ENCODE measurements around the gene RECK.
"Not testable (repeated sequence)": the region's sequence is repeated elsewhere in the genome, so short reads cannot be mapped to it uniquely, and the experiment has no call there.

RECK gene

DNA sequence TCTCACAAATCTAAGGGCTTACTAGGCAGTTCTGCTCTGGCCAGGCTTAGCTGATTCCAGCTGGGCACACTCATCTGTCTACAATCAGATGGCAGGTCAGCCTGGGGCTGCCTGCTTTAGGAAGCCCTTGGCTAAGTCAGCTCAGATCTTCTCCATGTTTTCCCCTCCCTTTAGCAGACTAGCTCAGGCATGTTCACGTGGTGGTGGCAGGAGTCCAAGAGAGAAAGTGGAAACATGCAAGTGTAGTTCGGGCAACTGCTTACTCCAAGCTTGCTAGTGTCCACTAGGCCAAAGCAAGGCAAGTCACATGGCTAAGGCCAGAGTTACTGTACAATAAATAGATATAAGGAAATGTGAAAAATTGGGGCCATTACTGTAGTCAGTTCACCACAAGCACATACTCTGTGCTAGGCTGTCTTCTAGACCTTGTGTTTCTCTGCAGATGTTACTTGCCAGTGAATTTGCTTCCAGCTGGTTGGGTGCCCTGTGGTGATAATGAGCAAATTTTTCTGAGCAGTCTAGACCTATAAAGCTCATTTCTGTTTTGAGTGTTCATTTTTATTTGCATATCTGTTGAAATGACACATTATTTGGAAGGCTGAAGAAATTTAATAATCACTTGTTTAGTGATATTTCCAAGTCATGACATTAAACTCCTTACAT is 38.3 kb downstream of the RECK start:
- DNase-seq, result no peak

DNA sequence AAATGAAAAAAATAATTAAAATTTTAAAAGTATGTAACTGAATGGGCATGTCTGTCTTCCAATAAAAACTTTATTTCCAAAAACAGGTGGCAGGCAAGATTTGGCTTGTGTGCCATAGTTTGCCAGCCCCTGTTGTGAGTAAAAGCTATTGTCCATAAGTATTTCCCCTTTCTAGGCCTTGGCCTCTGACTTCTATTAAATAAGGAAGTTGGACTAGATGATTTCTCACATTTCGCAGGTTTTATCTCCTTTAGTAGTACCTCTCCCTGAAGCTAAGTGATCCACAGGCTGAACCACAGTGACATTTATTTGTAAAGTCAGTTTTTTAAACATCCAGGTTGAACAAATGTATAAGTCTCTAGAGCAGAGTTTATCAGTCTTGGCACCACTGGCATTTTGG is 41.3 kb downstream of the RECK start:
- DNase-seq, result no peak

DNA sequence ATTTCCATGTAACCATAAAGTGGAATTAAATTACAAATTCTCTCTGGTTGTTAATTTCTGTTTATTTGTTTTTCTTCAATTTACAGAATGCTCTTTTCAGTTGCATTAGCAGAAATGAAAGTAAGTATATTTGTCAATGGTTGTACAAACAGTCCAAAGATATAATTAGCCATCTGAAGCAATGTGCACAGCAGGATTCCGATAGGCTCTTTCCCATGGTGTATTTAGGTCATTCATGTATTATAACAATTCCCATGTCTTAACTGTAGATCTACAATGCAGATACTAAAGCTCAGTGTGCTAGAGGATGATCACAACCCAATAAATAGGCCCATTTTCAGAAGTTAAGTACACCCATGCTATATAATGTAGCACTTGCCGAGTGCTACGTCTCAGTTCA is 43.8 kb downstream of the RECK start:
- DNase-seq, result no peak

DNA sequence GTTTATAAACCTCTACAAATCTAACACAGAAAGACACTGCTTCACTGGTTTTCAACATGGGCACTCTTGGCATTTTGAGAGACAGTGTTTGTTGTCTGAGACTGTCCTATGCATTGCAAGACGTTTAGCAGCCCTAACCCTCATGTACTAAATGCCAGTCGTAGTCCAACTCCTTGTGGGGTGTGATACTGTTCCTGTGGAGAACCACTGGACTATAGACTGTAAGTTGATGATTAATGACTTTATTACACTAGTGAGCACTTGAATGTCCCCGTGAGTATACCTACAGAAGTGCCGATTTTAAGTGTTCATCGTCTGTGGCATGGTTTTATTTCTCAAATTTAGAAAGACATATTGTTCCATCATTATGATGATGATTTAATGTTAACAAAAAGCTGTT is 46.2 kb downstream of the RECK start:
- DNase-seq, result no peak

DNA sequence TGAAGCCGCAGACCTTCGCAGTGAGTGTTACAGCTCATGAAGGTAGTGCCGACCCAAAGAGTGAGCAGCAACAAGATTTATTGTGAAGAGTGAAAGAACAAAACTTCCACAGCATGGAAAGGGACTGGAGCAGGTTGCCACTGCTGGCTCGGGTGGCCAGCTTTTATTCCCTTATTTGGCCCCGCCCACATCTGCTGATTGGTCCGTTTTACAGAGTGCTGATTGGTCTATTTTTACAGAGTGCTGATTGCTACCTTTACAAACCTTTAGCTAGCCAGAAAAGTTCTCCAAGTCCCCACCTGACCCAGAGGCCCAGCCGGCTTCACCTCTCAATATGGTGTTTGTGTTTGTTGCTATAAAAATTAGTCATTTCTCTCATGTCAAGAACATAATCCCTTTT is 49.7 kb downstream of the RECK start:
- no peak for DNase-seq

DNA sequence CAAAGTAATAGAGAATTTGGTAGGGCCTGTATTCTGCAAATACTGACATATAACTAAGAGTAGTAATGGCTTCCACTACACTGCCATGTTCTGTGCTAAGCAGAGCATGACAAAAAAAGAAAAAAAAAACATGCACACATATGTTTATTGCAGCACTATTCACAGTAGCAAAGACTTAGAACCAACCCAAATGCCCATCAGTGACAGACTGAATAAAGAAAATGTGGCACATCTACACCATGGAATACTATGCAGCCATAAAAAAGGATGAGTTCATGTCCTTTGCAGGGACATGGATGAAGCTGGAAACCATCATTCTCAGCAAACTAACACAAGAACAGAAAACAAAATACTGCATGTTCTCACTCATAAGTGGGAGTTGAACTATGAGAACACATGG is 50.3 kb downstream of the RECK start:
- DNase-seq, result not testable (repeated sequence)

DNA sequence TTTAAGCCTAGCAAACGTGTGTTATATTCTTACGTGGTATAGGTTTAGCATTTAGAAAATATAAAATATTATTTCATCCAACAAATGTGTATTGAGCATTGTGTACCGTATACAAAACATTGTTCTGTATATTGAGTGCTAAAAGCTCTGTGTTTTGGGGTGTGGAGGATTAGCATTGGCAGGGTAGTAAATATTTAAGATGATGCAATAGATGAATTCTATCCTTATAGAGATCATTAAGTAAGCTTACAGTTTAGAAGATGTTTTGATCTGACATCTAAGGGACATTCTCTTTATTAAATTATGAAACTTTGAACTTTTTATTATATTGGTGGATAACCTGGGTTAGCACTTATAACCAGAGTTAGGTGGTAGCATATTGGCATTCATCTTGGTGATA is 51.3 kb downstream of the RECK start:
- no peak for DNase-seq

DNA sequence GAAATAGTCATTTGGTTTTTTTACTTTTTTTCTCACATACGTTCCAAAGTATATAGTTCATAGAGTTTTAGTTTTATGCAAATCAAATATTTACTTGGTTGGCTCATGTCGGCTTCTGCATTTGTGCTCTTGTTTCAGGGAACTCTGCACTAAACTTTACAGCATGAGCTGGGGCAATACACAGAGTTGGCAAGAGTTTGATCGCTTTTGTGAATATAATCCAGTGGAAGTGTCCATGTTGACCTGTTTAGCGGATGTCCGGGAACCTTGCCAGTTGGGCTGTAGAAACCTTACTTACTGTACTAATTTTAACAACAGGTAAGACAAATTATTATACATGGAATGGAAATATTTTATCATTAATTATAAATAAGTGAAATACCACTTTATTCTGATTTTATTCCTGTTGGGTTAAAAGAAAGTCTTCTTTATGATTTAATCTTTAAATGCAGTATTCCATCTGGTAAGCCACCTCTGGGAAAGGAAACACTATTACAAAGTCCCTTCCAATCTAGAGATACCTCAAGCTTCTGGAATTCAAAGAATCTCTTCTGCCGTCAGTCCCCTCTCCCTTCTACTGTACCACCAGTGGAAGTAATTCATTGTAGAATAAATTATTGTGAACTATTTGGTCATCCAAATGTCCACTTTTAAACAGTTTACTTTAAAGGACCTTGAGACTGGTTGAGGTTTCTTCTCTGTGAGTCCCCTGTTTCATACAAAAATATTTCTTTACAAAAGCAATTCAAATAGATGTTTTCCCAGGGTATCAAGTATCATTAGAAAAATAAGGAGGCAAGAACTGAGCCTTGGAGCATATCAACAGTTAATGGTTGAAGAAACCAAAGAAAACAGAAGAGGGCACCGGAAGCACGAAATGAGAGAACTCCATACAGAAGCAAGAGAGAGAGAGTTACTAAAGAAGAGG is 54.6 kb downstream of the RECK start:
- no peak for DNase-seq

DNA sequence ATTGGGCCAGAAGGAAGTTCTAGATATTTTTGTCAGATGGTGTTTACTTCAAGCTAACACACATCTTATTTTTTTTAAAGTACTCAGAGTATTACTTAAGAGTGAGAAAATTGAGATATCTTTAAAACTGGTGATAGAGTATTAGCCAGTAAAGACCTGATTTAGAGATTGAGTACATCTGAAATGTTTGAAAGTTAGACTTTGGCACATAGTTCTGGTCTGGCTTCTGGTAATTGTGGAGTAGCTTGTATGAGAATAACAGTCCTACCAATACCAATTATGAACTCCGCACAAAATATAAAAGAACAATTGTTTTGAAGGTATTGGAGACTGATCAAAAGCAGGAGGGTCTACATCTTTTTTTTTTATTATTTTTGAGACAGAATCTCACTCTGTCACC is 55.3 kb downstream of the RECK start:
- no peak for DNase-seq

DNA sequence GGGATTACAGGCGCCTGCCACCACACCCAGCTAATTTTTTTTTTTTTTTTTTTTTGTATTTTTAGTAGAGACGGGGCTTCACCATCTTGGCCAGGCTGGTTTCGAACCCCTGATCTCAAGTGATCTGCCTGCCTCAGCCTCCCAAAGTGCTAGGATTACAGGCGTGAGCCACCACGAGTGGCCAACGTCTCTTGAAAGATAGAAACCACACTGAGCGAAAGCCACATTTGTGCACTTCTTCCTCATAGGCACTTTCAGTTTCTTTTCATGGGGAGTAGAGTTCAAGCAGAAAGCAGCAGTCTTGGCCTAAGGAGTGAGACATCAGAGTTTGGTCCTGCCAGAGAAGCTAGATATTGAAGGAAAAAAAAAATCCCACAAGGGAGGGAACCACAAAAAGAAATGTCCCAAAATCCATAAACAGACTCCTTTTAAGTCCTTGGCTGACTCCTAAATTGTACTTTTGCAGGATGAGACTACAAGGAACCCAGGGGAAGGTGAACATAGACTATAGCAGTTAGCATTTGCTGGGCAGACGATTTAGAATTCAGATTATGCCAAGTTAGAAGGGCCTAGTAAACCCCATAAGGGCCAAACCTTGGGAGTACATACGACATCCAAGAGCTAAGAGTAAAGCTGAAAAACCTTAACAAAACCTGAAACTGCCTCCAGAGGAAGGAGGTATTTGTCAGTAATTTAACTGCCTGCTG is 55.9 kb downstream of the RECK start:
- DNase-seq, result peak; percentile 41

DNA sequence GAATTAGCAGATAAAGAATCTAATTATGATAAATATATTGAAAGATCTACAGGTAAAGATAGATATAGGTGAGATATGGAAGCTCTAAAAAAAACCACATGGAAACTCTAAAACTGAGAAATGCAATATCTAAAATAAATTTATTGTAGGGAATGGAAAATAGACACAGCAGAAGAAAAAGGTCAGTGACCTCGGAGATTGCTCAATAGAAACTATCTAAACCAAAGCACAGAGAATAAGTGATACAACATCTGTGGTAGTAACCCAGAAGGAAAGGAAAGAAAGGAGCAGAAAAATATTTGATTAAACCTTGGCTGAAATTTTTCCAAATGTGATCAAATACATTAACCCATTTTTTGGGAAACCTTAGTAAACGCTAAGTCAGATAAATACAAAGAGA is 56.7 kb downstream of the RECK start:
- DNase-seq, result no peak

DNA sequence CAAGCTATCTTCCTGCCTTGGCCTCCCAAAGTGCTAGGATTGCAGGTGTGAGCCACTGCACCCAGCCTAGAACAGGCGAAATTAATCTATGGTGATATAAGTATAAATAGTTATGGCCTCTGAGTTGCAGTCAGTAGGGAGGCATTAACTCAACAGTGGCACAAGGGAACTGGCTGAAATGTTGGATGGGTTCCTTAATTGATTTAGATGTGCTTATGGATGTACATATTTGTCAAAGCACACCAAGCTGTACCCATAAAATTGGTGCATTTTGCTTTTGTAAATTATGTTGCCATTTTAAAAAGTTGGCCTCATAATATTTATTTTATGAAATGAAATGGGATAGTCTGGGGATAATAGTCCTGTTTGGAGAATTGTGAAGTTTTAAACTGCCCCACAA is 63.0 kb downstream of the RECK start:
- no peak for DNase-seq

DNA sequence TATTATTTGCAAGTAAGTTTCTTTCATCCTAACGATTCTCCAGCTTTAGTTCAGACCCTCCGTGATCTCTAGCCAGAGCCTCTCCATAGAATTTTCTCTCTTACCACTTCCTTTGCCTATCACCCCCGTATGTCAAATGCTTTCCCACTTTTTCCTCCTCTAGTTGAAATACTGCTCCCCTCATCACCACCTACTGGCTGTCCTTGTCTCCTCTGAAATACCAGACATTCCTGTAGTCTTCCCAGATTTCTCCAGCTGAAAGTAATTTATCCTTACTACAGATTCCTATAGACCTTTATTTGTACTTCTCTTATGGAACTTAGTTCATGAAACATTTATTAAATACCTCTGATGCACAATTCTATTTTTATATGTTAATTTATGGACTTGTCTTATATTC is 63.8 kb downstream of the RECK start:
- no peak for DNase-seq

DNA sequence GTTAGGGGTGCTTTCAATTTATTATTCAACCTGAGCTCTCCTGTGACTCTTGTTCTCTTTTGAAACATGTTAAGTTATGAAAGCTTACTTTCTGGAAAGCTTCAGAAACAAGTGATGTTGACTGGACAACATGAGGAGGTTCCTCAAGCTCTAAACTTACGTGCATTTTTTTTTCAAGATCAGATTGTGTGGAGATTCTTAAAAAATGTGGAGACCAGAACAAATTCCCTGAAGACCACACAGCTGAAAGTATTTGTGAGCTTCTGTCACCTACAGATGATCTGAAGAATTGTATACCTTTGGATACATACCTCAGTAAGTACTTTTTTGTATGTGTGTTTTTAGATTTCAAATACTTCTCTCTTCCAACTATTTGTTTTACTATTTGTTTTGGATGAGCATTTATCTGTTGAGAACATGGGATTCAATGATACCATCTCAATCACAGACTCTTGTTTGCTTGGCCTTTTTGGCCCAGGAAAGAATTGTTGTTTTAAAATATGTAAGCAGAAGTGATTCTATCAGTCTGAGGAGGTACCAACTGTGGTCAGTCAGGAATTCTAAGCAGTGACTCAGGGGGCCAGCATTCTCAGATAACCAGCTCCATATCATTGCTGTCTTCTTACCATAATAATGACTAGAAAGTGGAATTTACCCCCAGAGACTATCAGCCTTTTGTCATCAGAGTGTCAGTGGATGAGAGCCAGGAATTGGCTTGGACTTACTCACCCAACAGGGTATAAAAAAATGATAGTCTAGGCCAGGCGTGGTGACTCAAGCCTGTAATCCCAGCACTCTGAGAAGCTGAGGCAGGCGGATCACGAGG is 65.4 kb downstream of the RECK start:
- DNase-seq, result no peak

DNA sequence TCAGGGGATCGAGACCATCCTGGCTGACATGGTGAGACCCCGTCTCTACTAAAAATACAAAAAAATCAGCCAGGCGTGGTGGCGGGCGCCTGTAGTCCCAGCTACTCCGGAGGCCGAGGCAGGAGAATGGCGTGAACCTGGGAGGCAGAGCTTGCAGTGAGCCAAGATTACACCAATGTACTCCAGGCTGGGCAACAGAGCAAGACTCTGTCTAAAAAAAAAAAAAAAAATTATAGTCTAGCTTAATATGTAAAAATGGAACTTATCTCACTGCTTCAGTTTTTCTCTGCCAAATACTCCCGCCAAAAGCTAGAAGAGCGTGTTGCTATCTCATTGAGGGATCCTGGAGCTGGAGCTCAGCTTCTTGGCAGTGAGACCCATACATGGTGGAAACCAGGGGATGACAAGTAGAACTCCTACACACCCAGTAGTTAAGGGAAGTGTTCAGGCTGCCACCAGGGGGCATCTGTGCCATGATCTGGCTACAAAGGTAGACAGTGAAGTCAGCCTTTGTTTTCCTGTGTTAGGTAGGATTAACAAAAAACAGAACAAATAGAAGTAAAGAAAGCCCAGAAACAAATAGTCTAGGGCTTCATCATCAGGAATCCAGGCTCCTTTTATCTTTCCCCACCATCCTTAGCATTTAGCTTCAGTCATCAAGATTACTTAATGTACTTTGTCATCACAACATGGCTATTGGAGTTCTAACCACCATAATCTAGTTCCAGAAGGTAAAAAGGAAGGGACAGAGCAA is 66.2 kb downstream of the RECK start:
- peak; percentile 87 for DNase-seq

DNA sequence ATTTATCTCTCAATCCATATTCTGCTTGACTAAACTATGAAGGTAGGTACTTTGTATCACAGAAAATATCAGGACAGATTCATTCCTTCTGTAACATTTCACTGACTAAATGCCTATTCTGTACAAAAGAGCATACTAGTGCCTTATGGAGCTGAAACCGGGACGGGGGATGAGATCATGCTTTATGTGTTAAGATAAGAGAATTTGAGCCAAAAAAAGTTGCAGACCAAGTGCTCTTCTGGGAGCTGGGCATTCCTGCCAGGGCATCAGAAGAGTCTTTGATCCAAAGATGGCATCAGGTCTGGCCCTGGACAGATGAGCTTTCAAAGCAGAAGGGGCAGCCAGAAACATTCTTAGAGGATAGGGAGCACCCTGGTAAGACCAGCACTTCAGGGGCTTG is 72.4 kb downstream of the RECK start:
- DNase-seq, result no peak

DNA sequence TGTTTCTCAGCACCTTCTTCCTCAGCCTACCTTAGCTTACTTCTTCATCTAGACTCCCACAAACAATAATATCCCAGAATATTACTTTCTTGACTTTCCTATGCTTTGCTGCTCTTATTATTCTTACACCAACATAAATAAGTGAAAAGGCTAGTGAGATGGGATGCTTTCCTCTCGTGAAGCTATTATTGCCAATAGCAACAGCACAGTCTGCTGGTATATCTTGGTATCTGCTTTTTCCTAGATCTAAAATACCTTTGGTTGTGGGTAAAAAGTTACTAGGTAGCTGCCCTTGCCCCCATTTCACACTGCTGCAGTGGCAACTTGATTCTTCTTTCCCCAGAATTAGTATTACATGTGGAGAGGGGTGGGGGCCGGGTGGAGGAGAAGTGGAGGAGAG is 73.7 kb downstream of the RECK start:
- DNase-seq, result no peak

DNA sequence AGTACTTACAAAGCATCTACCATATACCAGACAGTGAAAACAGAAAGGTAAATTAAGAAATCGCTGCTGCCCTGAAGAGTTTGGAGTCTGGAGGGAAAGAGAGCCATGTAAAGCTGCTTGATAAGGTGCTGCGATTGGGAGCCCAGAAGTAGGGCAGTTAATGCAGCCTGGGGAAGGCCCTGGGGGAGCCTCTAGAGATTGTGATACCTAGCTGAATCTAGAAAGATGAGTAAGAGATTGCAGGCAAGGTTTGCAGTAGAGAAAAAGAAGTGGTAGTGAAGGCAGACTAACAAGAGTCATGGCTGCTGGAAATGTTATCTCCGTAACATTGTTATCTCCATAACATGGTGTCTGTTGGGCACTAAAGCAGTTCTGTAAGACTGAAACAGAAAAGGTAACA is 75.8 kb downstream of the RECK start:
- DNase-seq, result no peak

DNA sequence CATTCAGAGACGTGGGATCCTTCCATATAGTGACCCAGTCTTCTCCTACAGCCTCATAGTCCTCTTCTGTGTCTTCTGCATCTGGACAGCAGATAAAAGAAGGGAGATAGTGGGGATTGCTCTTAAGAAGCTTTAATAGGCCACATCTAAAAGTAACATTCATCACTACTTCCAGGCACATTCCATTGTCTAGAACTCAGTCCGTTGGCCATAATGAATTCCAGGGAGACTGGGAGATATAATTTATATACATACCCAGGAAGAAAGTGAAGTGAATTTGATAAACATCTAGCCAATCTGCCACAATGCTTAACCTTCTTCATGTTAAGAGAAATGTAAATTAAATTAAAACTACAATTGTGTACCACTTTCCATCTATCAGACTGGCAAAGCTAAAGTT is 77.3 kb downstream of the RECK start:
- no peak for DNase-seq

DNA sequence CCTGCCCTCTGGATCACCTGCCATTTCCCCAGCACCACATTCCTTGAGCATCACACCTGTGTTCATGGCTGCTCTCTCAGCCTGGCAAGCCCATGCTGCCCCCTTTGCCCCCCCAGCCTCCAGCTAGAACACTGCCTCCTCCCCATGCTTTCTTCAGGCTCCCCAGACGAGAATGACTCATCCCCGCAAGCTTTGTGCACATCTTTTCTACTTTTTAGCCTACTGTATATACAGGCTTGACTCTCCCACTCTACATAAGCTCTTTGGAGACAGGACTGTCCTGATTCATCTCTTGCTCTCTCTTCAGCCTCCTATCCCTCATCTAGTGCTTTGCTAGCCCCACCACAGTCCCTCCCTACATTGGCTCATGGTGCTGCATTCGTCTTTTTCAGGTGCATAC is 79.9 kb downstream of the RECK start:
- no peak for DNase-seq

DNA sequence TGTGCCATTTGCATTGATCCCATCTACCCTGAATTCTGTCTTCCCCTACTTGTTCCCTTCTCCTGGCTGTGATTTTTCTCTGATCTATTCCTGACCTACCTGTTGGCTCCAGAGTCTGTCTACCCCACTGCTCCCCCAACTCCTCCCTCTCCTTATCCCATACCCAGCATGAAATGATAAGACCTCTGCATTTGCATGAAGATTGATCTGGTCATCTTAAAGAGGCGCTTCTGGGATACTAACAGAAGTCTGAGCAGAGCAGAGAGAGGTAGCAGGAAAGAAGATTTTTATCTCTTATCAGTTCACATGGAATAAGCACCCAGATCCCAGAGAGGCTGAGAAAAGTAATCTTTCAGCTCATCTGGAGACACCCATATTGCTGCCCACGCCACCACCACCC is 81.5 kb downstream of the RECK start:
- DNase-seq, result no peak

DNA sequence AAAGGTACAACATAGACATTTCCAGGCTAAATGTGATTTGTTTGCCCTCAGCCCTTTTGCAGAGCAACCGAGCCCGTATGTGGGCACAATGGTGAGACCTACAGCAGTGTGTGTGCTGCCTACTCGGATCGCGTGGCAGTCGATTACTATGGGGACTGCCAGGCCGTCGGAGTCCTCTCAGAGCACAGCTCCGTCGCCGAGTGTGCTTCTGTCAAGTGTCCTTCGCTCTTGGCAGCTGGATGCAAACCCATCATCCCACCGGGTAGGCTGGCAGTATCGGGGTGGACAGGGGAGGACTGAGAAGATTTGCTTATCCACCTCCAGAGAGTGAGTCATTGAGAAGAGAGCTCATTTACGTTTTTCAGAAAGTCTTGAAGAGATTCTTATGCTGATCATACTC is 82.0 kb downstream of the RECK start:
- DNase-seq, result no peak

All from stimulated activated CD4-positive, alpha-beta T cell treated with anti-CD3 and anti-CD28 coated beads, Interleukin-1b, Interleukin-23, amount 100 ng/mL, for 48 hours (primary cell).